Psoas muscle (tissue), 8 donors: ENCODE measurements around the gene SMCO1. TPM values are rescaled to one million over a fixed set of nuclear protein-coding genes. Genes with fewer than 3 reads are reported as not detected.

Experiments
- ATAC-seq, 4 donors: fragments of 200-7000 bp; cut with Tn5 transposase; one replicate each; pipeline ENCODE4 v1.9.1; 2020; ENCODE audit warnings: moderate library complexity in 3 of 4, mild to moderate bottlenecking in 2 of 4
- DNase-seq, 2 donors: peaks; one replicate each; pipeline ENCODE4 v3.0.0-alpha.2; 2020
- H3K27ac ChIP-seq: fragments of 200-600 bp; one replicate; pipeline ENCODE4 v1.8.0; 2022
- H3K27me3 ChIP-seq, 3 donors: fragments of 200-600 bp in 1 of 3; one replicate each; pipeline versions ENCODE4 v1.6.1 to v1.8.0; 2013 to 2022; ENCODE audit warnings: low read length in 2 of 3, mild to moderate bottlenecking in 2 of 3, moderate library complexity in 1 of 3; ENCODE audit not compliant: insufficient read depth in 3 of 3
- H3K36me3 ChIP-seq, 2 donors: fragments of 200-600 bp in 1 of 2; one replicate each; pipeline versions ENCODE4 v1.6.1 to v1.8.0; 2013 to 2022; ENCODE audit warnings: low read depth in 1 of 2, mild to moderate bottlenecking in 1 of 2, moderate library complexity in 1 of 2; ENCODE audit not compliant: insufficient read depth in 1 of 2
- H3K4me1 ChIP-seq: fragments of 200-600 bp; one replicate; pipeline ENCODE4 v1.8.0; 2022
- H3K4me3 ChIP-seq: fragments of 200-600 bp; one replicate; pipeline ENCODE4 v1.8.0; 2022; ENCODE audit warnings: mild to moderate bottlenecking
- H3K9me3 ChIP-seq: fragments of 200-600 bp; one replicate; pipeline ENCODE4 v1.8.0; 2022
- WGBS, 3 donors: extraction: QIAGEN DNeasy Blood & Tissue Kit; methylation state at CpG; one replicate each; pipeline versions ENCODE4 v1.1.6 to v1.1.7; 2013; 5-methylcytosine and 5-hydroxymethylcytosine counted together
- intact Hi-C, 2 donors: fragments of 100-400 bp; cut with DNase I; formaldehyde crosslinking; loops; one replicate each; pipeline versions ENCODE4 v1.11.0 to v1.14.2; 2022
- polyA plus RNA-seq, 3 donors: library from polyadenylated mRNA; stranded (reverse); fragments of 200-250 nt; gene quantifications; one replicate each; pipeline ENCODE4 v1.2.3, GENCODE V29; 2013
- total RNA-seq, 4 donors: library from RNA; stranded (reverse); fragmentation: NEBNext Ultra II Directional in 2 of 4; extraction: Animal tissue kit (Norgen Biotek cat#: 25700) in 2 of 4; gene quantifications; one replicate each; pipeline versions ENCODE4 v1.2.1 to v1.2.4, GENCODE V29; 2021 to 2023
- TF ChIP-seq, protein P1 (sequence below): fragments of 200-600 bp; IDR thresholded peaks from one replicate; pipeline ENCODE4 v1.8.0; 2022; ENCODE audit warnings: antibody characterized with exemption
- donor health status: healthy with polysubstance abuse.
- donor health status: DM: no; HTN: no; CAD: no; lungs with moderate emphysema.
- donor health status: Bipolar disorder and iron deficiency.
- donor health status: healthy.
- donor health status: DM: yes; HTN: yes; CAD: no.
- donor health status: DM: no; HTN: no; CAD: no.
- donor health status: DM: no; HTN: no; CAD: no.
- donor health status: DM: yes; HTN: yes; CAD: no.

The SMCO1 gene
- total and polyA plus RNA-seq, 7 donors = 1.2 to 16.9 (median 7.3) TPM

DNA sequence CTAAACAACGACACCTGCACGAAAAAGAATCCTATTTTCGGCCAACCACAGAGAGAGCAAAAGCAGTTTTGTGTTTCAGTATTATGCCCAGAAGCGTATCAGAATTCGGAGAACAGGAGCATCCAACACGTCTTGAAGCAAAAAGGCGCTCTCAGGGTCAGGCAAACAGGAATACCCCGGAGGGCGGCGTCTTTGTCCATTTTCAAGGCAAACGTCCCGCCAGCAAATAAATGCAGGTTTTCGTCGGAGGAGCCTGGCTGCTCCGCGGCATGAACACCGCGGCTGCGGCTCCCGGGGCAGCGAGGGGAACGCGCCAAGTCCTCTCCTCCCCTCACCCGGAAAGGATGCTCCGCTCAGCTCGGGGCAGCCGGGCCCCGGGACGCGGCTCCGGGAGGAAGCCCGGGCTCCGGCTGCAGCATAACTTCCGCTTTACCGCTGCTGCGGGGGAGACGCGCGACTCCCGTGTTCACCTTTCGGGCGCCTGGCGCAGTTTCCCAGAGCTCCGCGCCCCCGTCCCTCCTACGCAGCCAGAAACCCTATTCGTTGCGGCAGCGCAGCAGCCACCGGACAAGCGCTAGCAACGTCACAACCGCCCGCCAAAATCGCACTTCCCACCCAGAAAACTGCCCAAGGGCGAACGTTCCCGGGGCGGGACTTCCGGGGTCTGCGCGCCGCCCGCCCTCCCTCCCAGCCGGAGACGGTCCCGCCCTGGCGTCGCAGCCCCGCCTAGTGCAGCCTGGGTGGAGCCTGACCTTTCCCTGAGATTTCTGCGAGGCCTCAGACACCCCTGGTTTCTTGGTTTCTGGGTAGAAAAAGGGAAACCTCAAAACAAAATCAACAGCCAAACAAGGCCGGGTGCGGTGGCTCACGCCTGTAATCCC, 11.7 kb downstream of the SMCO1 start, which contains the start of gene RNF168:
TSS of gene RNF168 (minus strand) at position 573 of the 881 bp plus-strand sequence. CDS start 595 bp downstream, outside the sequence.
- TF ChIP-seq, protein P1, sequence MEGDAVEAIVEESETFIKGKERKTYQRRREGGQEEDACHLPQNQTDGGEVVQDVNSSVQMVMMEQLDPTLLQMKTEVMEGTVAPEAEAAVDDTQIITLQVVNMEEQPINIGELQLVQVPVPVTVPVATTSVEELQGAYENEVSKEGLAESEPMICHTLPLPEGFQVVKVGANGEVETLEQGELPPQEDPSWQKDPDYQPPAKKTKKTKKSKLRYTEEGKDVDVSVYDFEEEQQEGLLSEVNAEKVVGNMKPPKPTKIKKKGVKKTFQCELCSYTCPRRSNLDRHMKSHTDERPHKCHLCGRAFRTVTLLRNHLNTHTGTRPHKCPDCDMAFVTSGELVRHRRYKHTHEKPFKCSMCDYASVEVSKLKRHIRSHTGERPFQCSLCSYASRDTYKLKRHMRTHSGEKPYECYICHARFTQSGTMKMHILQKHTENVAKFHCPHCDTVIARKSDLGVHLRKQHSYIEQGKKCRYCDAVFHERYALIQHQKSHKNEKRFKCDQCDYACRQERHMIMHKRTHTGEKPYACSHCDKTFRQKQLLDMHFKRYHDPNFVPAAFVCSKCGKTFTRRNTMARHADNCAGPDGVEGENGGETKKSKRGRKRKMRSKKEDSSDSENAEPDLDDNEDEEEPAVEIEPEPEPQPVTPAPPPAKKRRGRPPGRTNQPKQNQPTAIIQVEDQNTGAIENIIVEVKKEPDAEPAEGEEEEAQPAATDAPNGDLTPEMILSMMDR = no peak
- DNase-seq = peak; percentile 96 to 97
- Histone ChIP-seq H3K9me3 (peaks cover 11% of the 10 kb centered on the region), H3K27ac (peak within 1 kb of the TSS; percentile 95), H3K4me1 (peaks cover 16% of the 10 kb centered on the region), H3K27me3 (no peaks in the 10 kb centered on the region), H3K4me3 (peak within 1 kb of the TSS; percentile 98), H3K36me3 (peaks cover 0 to 11% of the 10 kb centered on the region in 2 donors)
- ATAC-seq = peak; percentile 78 to 89 (median 84)
- WGBS, 3 donors = 0 to 1% (median 0%) methylated on average over 62 to 75 of the region's 75 CpGs
- intact Hi-C loops = loop anchor here in 1 of 2 donors (2.0 to 5.0 kb wide), 2 partner anchors 46 to 73 kb away; no protein-coding TSS in a partner anchor

DNA sequence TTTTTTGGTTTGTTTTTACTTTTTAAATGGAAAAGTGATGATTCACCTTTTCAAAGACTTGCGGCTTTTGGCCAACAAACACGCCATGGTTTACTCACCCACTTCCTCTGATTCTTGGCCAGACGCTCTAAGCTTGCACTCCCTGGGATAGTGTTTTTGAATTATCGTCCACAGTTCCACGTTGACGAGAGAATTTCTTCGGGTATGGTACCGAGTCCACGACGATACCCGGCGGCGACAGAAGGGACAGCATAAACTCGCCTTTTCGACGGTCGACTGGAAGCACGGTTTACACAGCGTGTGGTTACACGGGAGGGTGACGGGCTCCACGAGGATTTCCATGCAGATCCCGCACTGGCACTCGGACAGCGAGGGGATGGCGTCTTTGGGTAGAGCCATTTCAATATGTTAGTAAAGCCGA, 12.4 kb downstream of the SMCO1 start:
- H3K27me3 ChIP-seq = no peaks in the 10 kb centered on the region
- intact Hi-C loops = loop anchor here in 1 of 2 donors (2.0 to 5.0 kb wide), 2 partner anchors 45 to 72 kb away; no protein-coding TSS in a partner anchor
- H3K9me3 ChIP-seq = peaks cover 11% of the 10 kb centered on the region
- DNase-seq = peak; percentile 59 to 65
- WGBS, 3 donors = 0% methylated on average over 27 of the region's 27 CpGs
- TF ChIP-seq, protein P1 = no peak
- H3K4me1 ChIP-seq = peaks cover 16% of the 10 kb centered on the region
- peaks cover 0 to 6% of the 10 kb centered on the region in 2 donors for H3K36me3 ChIP-seq
- peak overlapping the region; percentile 98 for H3K4me3 ChIP-seq
- peak; percentile 53 to 74 (median 56) for ATAC-seq
- peak overlapping the region; percentile 95 for H3K27ac ChIP-seq

DNA sequence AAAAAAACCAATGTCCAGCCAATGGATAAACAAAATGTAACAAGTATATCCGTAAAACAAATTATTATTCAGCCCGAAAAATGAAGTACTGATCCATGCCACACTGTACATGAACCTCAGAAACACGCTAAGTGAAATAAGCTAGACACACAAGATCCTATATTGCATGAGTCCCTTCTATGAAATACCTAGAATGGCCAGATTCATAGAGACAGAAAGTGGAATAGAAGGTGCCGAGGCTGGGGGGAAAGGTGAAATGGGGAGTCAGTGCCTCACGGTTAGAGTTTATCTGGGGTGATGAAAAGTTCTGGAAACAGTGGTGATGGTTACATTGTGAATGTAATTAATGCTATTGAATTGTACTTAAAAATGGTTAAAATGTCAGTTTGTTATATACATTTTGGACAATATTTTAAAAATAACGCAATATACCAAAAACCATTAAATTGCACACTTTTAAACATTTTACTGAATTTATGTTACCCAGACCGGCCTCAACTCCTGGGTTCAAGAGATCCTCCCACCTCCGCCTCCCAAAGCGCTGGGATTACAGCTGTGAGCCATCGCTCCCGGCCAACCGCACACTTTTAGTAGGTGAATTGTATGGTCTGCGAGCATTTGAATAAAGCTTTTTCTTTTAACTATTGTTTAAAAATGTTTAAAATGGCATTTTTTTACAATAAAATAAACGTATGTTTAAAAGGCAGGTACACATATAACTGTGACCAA, 13.7 kb downstream of the SMCO1 start:
- intact Hi-C loops = loop anchor here in 1 of 2 donors (2.0 to 5.0 kb wide), 2 partner anchors 44 to 71 kb away; no protein-coding TSS in a partner anchor
- no peaks in the 10 kb centered on the region for H3K36me3 ChIP-seq
- 10 to 15% (median 12%) methylated on average over 14 of the region's 14 CpGs for WGBS, 3 donors
- H3K4me1 ChIP-seq = peaks cover 16% of the 10 kb centered on the region
- H3K4me3 ChIP-seq = peak overlapping the region; percentile 98
- H3K27ac ChIP-seq = peak overlapping the region; percentile 95
- peak in 1 of 4 donors; percentile 8 for ATAC-seq
- H3K9me3 ChIP-seq = peaks cover 3% of the 10 kb centered on the region
- TF ChIP-seq, protein P1 = no peak
- no peaks in the 10 kb centered on the region for H3K27me3 ChIP-seq
- DNase-seq = peak in 1 of 2 donors; percentile 21

DNA sequence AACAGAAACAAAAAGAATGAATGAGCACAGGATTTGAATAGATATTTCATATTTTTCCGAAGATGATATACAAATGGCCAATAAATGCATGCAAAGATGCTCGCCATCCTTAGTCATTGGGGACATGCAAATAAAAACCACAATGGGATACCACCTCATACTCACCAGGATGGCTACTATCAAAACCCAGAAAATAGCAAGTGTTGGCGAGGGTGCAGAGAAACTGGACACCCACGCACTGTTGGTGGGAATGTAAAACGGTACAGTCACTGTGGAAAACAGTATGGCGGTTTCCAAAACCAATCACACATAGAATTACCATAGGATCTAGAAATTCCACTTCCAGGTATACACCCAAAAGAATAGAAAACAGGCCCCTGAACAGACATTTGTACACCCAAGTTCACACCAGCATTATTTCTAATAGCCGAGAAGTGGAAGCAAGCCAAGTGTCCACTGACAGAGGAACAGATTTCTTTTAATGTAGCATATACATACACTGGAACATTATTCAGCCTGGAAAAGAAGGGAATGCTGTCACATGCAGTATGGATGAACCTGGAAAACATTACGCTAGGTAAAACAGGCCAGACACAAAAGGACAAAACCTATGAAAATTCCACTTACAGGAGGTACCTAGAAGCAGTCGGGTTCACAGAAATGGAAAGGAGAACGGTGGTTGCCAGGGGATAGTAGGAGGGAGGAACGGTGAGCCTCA, 15.2 kb downstream of the SMCO1 start:
- Histone ChIP-seq H3K4me3 (peak overlapping the region; percentile 98), H3K27ac (peak overlapping the region; percentile 95), H3K36me3 (no peaks in the 10 kb centered on the region), H3K9me3 (no peaks in the 10 kb centered on the region), H3K27me3 (no peaks in the 10 kb centered on the region), H3K4me1 (peaks cover 16% of the 10 kb centered on the region)
- TF ChIP-seq, protein P1 = no peak
- 62 to 74% (median 67%) methylated on average over 11 of the region's 11 CpGs for WGBS, 3 donors
- DNase-seq (no peak), ATAC-seq (no peak)
- intact Hi-C loops = loop anchor here in 1 of 2 donors (5.0 kb wide), 1 partner anchor 43 kb away; no protein-coding TSS in a partner anchor
